ENCODE measurements around the gene RPTOR.

RPTOR gene

GRCh38 chr17:80842456-80843013 is 297.9 kb downstream of the RPTOR start:
- CTCF ChIA-PET, result no interaction called here

GRCh38 chr17:80843741-80844156 is 299.1 kb downstream of the RPTOR start:
- no peak for DNase-seq (ENCODE audit: low spot score)
- CTCF ChIA-PET, result no interaction called here
- no peak for TF ChIP-seq CTCF (conservative IDR thresholded peaks at IDR 0.05; ENCODE audit: low read depth)
- POLR2A ChIA-PET (ENCODE audit: low non-redundant PET), result no interaction called here
- H3K27ac ChIP-seq, result peak overlapping the region; percentile 12; the same call in 1 of the 2 replicates

More at GRCh38 chr17:80842456-80843013, 297.9 kb downstream of the RPTOR start:
- no peak for DNase-seq (ENCODE audit: low spot score)
- no peak for TF ChIP-seq CTCF (conservative IDR thresholded peaks at IDR 0.05; ENCODE audit: low read depth)
- POLR2A ChIA-PET (ENCODE audit: low non-redundant PET), result no interaction called here
- H3K27ac ChIP-seq, result no peak overlapping the region

- TF ChIP-seq CTCF (conservative IDR thresholded peaks at IDR 0.05; ENCODE audit: low read depth), result no peak
- H3K27ac ChIP-seq, result no peak overlapping the region
- DNase-seq (ENCODE audit: low spot score), result no peak
- CTCF ChIA-PET, result no interaction called here
- POLR2A ChIA-PET (ENCODE audit: low non-redundant PET), result no interaction called here
Observed at GRCh38 chr17:80844418-80844990, 299.9 kb downstream of the RPTOR start.

- POLR2A ChIA-PET (ENCODE audit: low non-redundant PET), result no interaction called here
- TF ChIP-seq CTCF (conservative IDR thresholded peaks at IDR 0.05; ENCODE audit: low read depth), result no peak
- peak overlapping the region; percentile 10; the same call in 1 of the 2 replicates for H3K27ac ChIP-seq
Observed at GRCh38 chr17:80845069-80845862, 300.6 kb downstream of the RPTOR start.

GRCh38 chr17:80845863-80846671 is 301.4 kb downstream of the RPTOR start:
- ChIA-PET CTCF (no interaction called here), POLR2A (ENCODE audit: low non-redundant PET) (no interaction called here)
- peak overlapping the region; percentile 10 for H3K27ac ChIP-seq
- no peak for TF ChIP-seq CTCF (conservative IDR thresholded peaks at IDR 0.05; ENCODE audit: low read depth)
- DNase-seq (ENCODE audit: low spot score), result no peak

More at GRCh38 chr17:80845069-80845862, 300.6 kb downstream of the RPTOR start:
- CTCF ChIA-PET, result no interaction called here
- DNase-seq (ENCODE audit: low spot score), result no peak

- H3K27ac ChIP-seq, result peak overlapping the region; percentile 79
- ChIA-PET CTCF (interaction anchor here (0.6 kb wide), 1 partner anchor 1135 kb away, joined by 6 read pairs; no protein-coding TSS in a partner anchor), POLR2A (ENCODE audit: low non-redundant PET) (no interaction called here)
- DNase-seq (ENCODE audit: low spot score), result no peak
- TF ChIP-seq CTCF (conservative IDR thresholded peaks at IDR 0.05; ENCODE audit: low read depth), result no peak
Observed at GRCh38 chr17:80846932-80847331, 302.3 kb downstream of the RPTOR start.

All from RWPE1 (cell line).